Measurements from ENCODE around the gene SLC10A4. TPM values are rescaled to one million over a fixed set of nuclear protein-coding genes. Genes with fewer than 3 reads are reported as not detected.

Gene SLC10A4
- total and polyA plus RNA-seq, 7 donors, result 0.06 to 0.29 (median 0.15) TPM; not detected in 1

DNA sequence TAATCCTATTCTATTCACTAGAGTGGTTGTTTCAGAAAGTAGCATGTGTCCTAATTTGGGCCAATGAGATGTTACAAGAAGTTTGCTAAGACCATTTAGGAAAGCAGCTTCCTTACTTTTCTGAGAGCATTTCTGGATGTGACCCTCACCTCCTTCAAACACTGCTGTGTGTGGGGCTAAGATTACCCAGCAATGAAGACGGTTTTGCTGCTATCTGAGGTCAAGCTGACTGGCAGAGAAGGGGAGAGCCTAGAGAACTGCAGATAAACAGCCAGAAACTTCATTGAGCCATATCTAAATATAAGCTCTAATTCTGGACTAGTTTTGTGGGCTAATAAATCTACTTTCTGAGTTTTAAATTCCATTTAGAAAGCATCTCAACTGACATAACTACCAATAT is 43.3 kb downstream of the SLC10A4 start:
- intact Hi-C loops (cut with DNase I), result no loop called here
- peaks cover 4 to 100% of the 10 kb centered on the region in 2 donors for H3K36me3 ChIP-seq (ENCODE audit: insufficient read depth in 1 of 2, low read depth in 1 of 2)
- TF ChIP-seq CTCF (IDR thresholded peaks at IDR 0.05), result no peak
- no peak for ATAC-seq
- H3K4me3 ChIP-seq, result no peak overlapping the region
- H3K27ac ChIP-seq, result no peak overlapping the region
- no peaks in the 10 kb centered on the region for H3K9me3 ChIP-seq
- DNase-seq, result no peak
- 80 to 96% (median 85%) methylated on average over 1 of the region's 1 CpG for WGBS, 3 donors
- no peaks in the 10 kb centered on the region for H3K27me3 ChIP-seq (ENCODE audit: insufficient read depth in 3 of 3, low read length in 2 of 3)
- H3K4me1 ChIP-seq, result no peaks in the 10 kb centered on the region

GRCh38 chr4:48538358-48538757 is 55.2 kb downstream of the SLC10A4 start:
- peaks cover 4 to 81% of the 10 kb centered on the region in 2 donors for H3K36me3 ChIP-seq (ENCODE audit: insufficient read depth in 1 of 2, low read depth in 1 of 2)
- H3K9me3 ChIP-seq, result no peaks in the 10 kb centered on the region
- DNase-seq (no peak), ATAC-seq (no peak)
- no peaks in the 10 kb centered on the region for H3K4me1 ChIP-seq
- H3K27me3 ChIP-seq (ENCODE audit: insufficient read depth in 3 of 3, low read length in 2 of 3), result no peaks in the 10 kb centered on the region
- no peak overlapping the region for H3K4me3 ChIP-seq
- intact Hi-C loops (cut with DNase I), result no loop called here
- no peak for TF ChIP-seq CTCF (IDR thresholded peaks at IDR 0.05)
- no peak overlapping the region for H3K27ac ChIP-seq

Other genes starting within 250 kb of the SLC10A4 start
- gene TEC, start 213.5 kb upstream of the SLC10A4 start, total RNA-seq, result 1 to 10 TPM in 2 of 4 donors, under 1 TPM in 2; 0.91 to 2.0 (median 1.2) TPM
- gene TEC, start 213.5 kb upstream of the SLC10A4 start, polyA plus RNA-seq, result 1 to 10 TPM in 1 of 3 donors, under 1 TPM in 2; 0.80 to 1.2 (median 0.82) TPM
- 100 to 1,000 TPM; 157 to 204 (median 191) TPM for gene SLAIN2, start 141.8 kb upstream of the SLC10A4 start, total RNA-seq
- gene SLAIN2, start 141.8 kb upstream of the SLC10A4 start, polyA plus RNA-seq, result 100 to 1,000 TPM in 1 of 3 donors, 10 to 100 TPM in 2; 69.5 to 203 (median 79.9) TPM
- gene ZAR1, start 6.9 kb downstream of the SLC10A4 start, total RNA-seq, result not detected
- gene ZAR1, start 6.9 kb downstream of the SLC10A4 start, polyA plus RNA-seq, result not detected